ENCODE results near the gene GPR183.

GRCh38 chr13:99312493-99312883, 5.3 kb upstream of the GPR183 start:
- no peak for TF ChIP-seq REST (IDR thresholded peaks at IDR 0.05; ENCODE audit: insufficient read depth in 1 of 2, low read depth in 2 of 2, low read length in 2 of 2)
- no peak for TF ChIP-seq POLR2AphosphoS5 (IDR thresholded peaks at IDR 0.05; ENCODE audit: low read depth, low read length)
- no peak for TF ChIP-seq FOXP2 (optimal IDR thresholded peaks at IDR 0.05; ENCODE audit: borderline replicate concordance, extremely low read depth, extremely low read length, insufficient read depth)
- no peak for TF ChIP-seq SIN3A (IDR thresholded peaks at IDR 0.05; ENCODE audit: borderline replicate concordance, insufficient read depth, low read length)
- no peak for TF ChIP-seq TAF1 (IDR thresholded peaks at IDR 0.05; ENCODE audit: borderline replicate concordance, insufficient read depth, low read length)

Measured in PFSK-1 (cell line).